GM18505 (cell line): ENCODE results near the gene ST6GALNAC6.

Experiments
- ATAC-seq: cut with Tn5 transposase; IDR thresholded peaks from one replicate; pipeline ENCODE4 v1.9.1; 2021; ENCODE audit not compliant: unreplicated experiment
- POLR2A ChIP-seq: IDR thresholded peaks from 4 replicates; pipeline ENCODE4 v1.6.1; 2011; ENCODE audit warnings: borderline replicate concordance; ENCODE audit not compliant: insufficient read depth, insufficient read length; ENCODE audit errors: extremely low read depth

ST6GALNAC6 gene

DNA sequence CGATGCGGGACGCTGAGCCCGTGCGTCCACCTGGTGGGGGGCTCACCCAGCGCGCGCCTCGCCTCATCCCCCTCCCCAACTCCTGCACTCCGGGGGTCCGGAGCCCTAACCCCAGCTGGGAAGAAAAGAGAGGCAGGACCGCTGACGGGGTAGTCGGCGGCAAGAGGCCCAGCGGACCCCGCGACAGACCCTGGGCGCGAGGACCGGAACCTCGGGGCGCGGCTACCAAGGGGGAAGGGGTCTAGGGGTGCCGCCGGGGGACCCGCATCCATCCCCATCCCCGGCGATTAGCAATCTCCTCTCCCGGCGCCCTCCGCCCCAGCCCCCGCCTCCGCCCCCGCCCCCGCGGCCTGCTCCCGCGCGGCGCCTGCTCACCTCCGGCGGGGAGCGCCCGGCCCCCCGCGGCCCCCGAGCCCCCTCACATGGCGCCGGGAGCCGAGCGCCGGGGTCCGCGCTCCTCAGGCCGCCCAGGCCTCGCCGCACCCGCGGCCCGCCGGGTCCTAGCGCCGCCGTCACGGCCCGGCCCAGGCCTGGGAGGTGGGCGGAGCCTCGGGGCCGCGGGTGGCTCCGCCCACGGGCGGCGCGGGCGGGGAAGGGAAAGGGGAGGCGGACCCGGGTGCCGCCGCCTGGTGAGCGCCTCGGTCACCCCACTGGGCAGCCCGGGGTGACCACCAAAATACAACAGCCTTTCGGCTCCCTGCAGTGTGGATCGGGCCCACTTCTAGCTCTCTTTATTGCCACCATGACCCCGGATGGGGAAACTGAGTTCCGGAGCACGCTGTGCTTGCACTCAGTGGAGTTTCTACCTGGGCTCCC, at the start of gene ST6GALNAC6:
ST6GALNAC6 (minus strand) TSS at position 476 of the 816 bp plus-strand sequence. CDS start 1,622 bp downstream, outside the sequence.
- ATAC-seq, result peak; percentile 70

DNA sequence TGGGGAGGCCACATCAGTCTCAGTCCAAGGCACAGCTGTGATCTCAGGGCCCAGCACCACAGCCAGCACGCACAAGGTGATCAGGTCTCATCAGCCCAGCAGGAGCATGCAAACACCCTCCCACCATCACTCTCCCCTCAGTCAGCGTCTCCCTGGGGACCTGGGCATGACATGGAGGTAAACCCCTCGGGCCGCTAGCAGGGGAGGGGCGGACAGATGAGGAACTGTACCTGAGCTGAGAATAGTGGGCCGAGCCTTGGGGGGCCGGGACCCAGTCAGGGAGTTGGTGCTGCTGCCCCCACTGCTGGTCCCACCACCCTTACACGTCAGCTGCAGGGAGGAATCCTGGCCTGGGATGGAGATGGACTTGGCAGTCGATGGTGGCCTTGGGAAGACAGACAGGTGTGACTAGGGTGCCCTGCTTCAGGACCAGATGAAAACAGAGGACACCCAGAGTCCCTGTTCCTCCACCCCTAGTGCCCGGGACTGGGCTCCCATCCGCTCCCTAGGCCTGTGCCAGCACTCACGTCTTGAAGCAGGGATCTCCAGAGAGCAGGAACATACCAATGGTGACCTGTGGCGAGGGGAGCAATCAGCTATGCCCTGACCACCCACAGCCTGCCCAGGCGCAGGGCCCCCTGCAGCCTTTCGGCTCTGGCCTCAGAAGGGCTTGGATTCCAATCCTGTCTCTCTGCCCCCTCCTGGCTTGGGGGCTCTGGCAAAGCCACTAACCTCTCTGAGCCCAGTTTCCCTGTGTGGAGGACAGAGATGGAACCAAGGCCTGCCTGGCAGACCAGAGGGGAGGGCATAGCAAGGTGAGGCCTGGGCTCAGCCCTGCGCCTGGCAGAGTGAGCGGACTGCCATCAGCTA, 48.7 kb upstream of the ST6GALNAC6 start:
- no peak for ATAC-seq
- TF ChIP-seq POLR2A, result no peak

More for the DNA sequence above, at the start of gene ST6GALNAC6:
- peak; percentile 53 for TF ChIP-seq POLR2A

DNA sequence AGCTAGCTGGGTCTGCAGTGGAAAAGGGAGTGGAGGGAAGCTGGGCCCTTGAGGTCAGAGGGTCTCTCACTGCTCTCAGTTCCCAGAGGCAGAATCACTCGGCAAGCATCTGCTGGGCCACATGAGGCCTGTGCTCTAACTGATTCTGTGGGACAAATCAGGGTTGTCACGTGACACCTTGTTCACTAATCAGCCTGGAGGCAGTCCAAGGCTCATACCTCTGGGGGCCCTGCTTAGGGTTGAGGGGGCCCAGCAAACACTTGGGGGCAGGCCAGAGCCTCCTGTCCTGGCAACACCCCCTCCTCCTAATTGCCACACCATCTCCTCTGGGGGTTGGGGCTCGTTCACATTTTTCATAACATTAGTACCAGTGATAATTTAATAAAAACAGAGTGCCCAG, 47.3 kb upstream of the ST6GALNAC6 start:
- ATAC-seq, result no peak
- no peak for TF ChIP-seq POLR2A

- ATAC-seq, result no peak
- TF ChIP-seq POLR2A, result no peak
Observed at GRCh38 chr9:127945942-127946341, 46.5 kb upstream of the ST6GALNAC6 start.

GRCh38 chr9:127945338-127945737, 45.9 kb upstream of the ST6GALNAC6 start:
- TF ChIP-seq POLR2A, result no peak

GRCh38 chr9:127944586-127945218, 45.3 kb upstream of the ST6GALNAC6 start:
- no peak for ATAC-seq
- no peak for TF ChIP-seq POLR2A

More at GRCh38 chr9:127945338-127945737, 45.9 kb upstream of the ST6GALNAC6 start:
- ATAC-seq, result no peak

DNA sequence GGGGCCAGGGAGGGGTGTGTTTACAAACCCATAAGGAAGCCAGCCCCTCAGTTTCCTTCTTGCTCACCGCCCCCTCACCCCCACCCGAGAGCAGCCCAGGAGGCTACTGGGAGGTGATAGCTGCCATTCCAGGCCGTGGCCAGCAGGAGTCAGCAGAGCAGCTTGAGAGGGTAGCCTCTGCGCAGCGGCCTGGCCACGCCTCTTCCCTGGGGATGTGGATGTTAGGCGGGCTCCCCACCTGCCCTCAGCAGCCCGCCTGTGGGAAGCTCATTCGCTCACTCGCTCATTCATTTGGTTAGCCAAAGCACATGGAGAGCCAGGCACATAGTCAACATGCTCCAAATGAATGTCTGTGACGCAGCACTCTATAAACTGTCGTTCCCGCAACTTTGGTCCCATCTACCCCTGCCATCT, 44.3 kb upstream of the ST6GALNAC6 start:
- TF ChIP-seq POLR2A, result no peak
- ATAC-seq, result no peak

- no peak for ATAC-seq
- no peak for TF ChIP-seq POLR2A
Observed at GRCh38 chr9:127943011-127943662, 43.7 kb upstream of the ST6GALNAC6 start.

GRCh38 chr9:127942216-127943010, 43.0 kb upstream of the ST6GALNAC6 start:
- TF ChIP-seq POLR2A, result no peak
- ATAC-seq, result no peak

DNA sequence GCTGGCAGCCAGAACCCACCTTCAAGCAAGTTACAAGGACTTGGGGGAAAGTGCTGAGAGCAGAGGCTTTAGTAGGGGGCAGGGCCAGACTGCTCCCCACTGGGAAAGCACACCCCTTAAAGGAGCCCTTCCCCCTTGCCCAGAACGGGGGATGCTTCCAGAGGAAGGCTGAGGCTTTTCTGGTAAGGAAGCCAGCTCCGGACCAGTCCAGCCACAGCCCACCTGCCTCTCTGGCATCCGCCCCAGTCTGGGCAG, 42.5 kb upstream of the ST6GALNAC6 start:
- no peak for TF ChIP-seq POLR2A
- no peak for ATAC-seq

DNA sequence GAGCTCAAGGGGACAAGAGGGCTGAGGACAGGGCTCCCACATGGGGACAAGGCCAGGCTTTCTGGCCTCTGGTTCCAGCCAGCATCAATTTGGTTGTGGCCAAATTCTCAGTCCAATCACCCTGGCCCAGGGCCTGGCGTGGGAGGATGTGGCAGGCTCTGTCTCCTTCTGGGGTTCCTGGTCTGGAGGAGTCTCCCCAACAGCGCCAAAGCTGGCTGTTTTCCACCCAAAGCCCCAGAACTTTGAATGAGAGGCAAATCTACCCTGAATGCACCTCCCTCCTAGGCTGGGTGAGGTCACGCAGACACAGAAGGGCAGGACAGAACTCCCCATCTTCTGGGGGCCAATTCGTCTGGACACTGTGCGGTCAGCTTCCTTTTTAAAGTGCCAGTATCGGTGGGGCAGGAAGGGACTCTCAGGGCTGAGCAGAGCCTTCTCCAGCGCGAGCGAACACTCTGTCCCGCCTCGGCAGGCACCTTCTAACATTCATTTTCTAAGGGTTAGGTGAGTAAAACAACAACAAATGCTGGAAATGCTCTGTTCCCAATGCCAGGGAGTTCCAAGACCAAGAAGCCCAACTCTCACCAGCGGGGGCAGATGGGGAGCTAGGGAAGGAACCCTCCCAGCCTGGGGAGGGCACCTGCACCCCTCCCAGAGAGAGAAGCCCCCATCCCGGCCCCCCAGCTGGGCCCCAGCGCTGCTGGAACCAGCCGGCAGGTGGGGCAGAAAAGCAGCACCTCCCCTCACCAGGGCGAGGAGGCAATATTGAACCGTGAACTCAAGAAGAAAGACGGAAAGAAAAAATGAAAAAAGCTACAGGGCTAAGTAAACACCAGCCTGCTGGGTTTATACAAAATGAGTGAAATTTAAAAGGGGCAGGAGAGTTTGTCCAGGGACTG, 41.9 kb upstream of the ST6GALNAC6 start:
- TF ChIP-seq POLR2A, result no peak
- ATAC-seq, result no peak
